AG04449 (cell line): Measurements from ENCODE around the gene CHST11.

ENCODE experiments used
- CTCF ChIA-PET: fragments of 350-600 bp; formaldehyde crosslinking; extraction: SDS; loops from one replicate; lab custom pipeline; 2021; ENCODE audit warnings: antibody characterized with exemption; lab: Yijun Ruan, JAX
- POLR2A ChIA-PET: fragments of 400-600, 350-600 bp; formaldehyde crosslinking; extraction: SDS; loops from one replicate; lab custom pipeline; 2020; ENCODE audit warnings: antibody characterized with exemption, inconsistent platforms; lab: Yijun Ruan, JAX
- DNase-seq: peaks from one replicate; pipeline ENCODE4 v3.0.0-alpha.2; 2010; ENCODE audit warnings: low read depth, low spot score
- H3K4me3 ChIP-seq: 2 replicates; pipeline ENCODE4 v1.5.1; 2011; ENCODE audit warnings: low read depth, mild to moderate bottlenecking, control low read depth, low read length
- TF ChIP-seq, protein P1 (sequence below): IDR thresholded peaks from one replicate; pipeline ENCODE4 v1.5.1; 2011; ENCODE audit warnings: mild to moderate bottlenecking, moderate library complexity, low read length, control low read depth, inconsistent platforms; ENCODE audit not compliant: insufficient read depth; ENCODE audit errors: missing control alignments

CHST11 gene

DNA sequence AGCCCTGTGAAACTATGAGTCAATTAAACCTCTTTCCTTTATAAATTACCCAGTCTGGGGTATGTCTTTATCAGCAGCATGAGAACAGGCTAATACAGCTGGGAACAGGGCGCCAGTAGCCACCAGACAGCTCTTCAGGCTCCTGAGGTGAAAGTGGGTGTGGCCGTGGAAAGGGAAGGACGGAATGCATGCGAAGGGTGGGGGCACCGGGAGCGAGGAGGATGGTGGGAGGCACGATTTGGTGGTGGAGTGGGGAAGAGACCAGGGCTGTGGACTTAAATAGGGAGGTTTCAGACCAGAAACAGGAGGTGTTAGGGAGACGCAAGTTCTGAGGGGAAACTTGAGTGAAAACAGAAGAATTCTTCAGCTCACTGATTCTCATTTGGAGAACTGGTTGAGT lies 44.1 kb upstream of the CHST11 start:
- TF ChIP-seq, protein P1, sequence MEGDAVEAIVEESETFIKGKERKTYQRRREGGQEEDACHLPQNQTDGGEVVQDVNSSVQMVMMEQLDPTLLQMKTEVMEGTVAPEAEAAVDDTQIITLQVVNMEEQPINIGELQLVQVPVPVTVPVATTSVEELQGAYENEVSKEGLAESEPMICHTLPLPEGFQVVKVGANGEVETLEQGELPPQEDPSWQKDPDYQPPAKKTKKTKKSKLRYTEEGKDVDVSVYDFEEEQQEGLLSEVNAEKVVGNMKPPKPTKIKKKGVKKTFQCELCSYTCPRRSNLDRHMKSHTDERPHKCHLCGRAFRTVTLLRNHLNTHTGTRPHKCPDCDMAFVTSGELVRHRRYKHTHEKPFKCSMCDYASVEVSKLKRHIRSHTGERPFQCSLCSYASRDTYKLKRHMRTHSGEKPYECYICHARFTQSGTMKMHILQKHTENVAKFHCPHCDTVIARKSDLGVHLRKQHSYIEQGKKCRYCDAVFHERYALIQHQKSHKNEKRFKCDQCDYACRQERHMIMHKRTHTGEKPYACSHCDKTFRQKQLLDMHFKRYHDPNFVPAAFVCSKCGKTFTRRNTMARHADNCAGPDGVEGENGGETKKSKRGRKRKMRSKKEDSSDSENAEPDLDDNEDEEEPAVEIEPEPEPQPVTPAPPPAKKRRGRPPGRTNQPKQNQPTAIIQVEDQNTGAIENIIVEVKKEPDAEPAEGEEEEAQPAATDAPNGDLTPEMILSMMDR: no peak
- DNase-seq: no peak
- H3K4me3 ChIP-seq: no peak overlapping the region
- ChIA-PET CTCF (interaction anchor here (2.0 kb wide), 1 partner anchor 31 kb away, joined by 7 read pairs; no protein-coding TSS in a partner anchor), POLR2A (no interaction called here)

DNA sequence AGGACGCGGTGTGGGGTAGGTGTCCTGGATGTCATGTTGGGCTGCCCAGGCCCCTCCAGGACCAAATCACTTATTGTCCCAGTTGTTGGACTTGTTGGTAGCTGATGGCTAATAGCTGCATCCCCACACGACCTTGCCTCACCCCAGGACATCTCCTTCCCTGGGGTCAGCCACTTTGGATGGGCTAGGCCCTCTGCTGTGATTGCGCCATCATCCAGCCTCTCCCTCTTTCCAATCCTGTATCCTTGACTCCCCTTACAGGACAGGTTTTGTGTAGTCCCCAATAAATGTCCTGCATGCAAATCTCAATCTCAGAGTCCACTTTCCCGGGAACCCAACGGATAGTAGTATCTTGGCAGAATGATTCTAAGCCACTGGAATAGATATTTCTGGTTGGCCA lies 43.4 kb upstream of the CHST11 start:
- ChIA-PET POLR2A (no interaction called here), CTCF (no interaction called here)
- TF ChIP-seq, protein P1: no peak
- H3K4me3 ChIP-seq: no peak overlapping the region
- no peak for DNase-seq

DNA sequence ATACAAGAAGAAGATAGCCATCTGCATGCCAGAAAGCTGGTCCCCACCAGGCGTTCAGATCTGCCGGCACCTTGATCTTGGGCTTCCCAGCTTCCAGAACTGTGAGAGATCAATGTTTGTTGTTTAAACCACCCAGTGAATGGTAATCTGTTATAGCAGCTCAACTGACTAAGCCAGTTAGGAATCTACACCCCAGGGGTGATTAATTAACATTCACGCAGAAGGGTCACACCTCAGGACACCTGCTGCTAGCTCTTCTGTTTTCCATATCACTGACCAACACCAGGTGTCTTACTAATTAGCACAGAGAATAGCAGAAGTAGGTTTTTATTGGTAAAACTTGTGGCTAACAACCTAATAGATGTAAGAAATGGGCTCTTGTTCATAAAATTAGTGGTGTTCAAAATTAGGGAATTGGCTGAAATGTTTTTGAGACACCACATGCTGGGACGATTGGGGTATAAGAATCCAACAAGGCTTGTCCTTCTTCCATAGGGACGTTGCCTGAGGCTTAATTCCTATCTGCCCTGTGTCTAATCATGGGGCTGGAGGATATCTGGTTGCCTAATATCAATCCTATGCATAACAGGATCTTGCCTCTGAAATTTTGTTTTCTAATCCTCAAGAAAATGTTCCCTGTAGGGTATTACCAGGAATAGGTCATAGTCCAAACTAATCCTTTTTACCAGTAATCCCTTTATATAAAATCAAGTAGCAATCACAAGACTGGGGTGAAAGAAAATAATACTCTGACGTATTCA lies 42.0 kb upstream of the CHST11 start:
- no peak for DNase-seq
- TF ChIP-seq, protein P1: no peak
- no peak overlapping the region for H3K4me3 ChIP-seq
- ChIA-PET POLR2A (no interaction called here), CTCF (no interaction called here)

DNA sequence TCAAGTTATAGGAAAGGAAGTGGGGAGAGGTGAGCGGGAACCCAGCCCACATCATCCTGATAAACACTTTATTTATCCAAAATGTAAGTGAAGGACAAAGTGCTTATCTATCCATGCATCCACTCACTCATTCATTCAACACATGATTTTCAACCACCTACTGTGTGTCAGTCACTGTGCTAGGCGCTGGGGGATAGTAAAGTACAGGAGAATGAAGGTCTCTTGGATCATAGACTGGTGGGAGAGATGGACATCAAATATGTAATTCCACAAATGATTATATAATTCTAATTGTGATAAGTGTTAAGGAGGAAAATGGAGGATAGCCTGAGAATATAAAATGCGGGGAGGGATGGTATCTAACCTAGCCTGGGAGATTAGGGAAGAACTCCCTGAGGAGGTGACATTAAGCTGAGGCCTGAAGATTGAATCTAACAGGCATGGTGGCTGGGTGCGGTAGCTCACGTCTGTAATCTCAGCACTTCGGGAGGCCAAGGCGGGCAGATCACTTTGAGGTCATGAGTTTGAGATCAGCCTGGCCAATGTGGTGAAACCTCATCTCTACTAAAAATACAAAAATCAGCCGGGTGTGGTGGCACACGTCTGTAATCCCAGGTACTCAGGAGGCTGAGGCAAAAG lies 41.3 kb upstream of the CHST11 start:
- H3K4me3 ChIP-seq: no peak overlapping the region
- TF ChIP-seq, protein P1: no peak
- ChIA-PET CTCF (no interaction called here), POLR2A (no interaction called here)
- no peak for DNase-seq

DNA sequence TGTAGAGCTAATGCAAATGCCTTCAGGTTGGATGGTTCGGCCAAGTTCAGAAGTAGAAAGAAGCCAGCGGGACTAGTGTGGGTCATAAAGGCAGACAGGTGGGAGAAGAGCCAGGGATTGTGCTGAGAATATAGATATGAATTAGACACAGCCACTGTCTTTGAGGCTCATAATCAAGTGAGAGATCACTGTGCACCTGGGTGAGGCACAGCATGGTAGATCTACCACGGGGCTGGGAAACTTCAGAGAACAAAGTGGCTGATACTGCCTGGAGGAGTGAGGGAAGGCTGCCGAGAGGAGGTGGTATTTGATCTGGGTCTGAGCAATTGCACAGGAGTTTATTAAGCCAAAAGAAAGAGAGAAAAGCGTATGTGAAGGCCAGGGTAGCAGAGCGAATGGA lies 40.6 kb upstream of the CHST11 start:
- ChIA-PET POLR2A (no interaction called here), CTCF (no interaction called here)

DNA sequence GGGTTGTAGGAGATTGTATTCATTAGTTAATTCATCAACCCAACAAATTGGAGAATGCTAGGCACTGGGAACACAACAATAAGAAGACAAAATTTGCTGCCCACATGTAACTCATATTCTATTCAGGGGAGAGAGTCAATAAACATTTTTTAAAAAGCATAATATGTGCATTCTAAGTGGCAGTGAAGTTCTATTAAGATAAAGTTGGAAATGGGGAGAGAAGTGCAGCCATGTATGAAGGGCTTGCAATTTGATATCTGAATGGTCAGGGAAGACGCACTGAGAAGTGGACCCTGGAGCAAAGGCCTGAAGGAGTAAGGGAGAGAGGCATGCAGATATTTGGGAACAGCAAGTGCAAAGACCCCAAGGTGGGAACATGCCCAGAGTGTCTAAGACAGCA lies 40.2 kb upstream of the CHST11 start:
- no peak overlapping the region for H3K4me3 ChIP-seq
- no peak for DNase-seq
- TF ChIP-seq, protein P1: no peak
- ChIA-PET POLR2A (no interaction called here), CTCF (no interaction called here)

More for the DNA sequence above, 40.6 kb upstream of the CHST11 start:
- no peak overlapping the region for H3K4me3 ChIP-seq
- DNase-seq: no peak
- TF ChIP-seq, protein P1: no peak
